PC-3 (cell line): ENCODE results near the gene NOL11. TPM values are rescaled to one million over a fixed set of nuclear protein-coding genes. Genes with fewer than 3 reads are reported as not detected.

Source experiments
- ATAC-seq: fragments of 200-7000 bp; cut with Tn5 transposase; 2 replicates; pipeline ENCODE4 v1.9.1; 2020; ENCODE audit warnings: mild to moderate bottlenecking, moderate library complexity
- BruUV-seq: library from RNA; stranded (reverse); fragments of 400-500 nt; replicated peaks from 2 replicates; lab custom pipeline; 2021; lab: Mats Ljungman, UMichigan
- CTCF ChIA-PET: fragments of 300-600 bp; sonication (Branson Sonifier 250); formaldehyde crosslinking; loops from one replicate; lab custom pipeline; 2022; ENCODE audit warnings: antibody characterized with exemption; lab: Charles Lee
- POLR2A ChIA-PET: fragments of 300-600 bp; sonication (Branson Sonifier 250); formaldehyde crosslinking; loops from one replicate; lab custom pipeline; 2022; ENCODE audit warnings: antibody characterized with exemption; ENCODE audit not compliant: unreplicated experiment; lab: Charles Lee
- DNase-seq: peaks from one replicate; pipeline ENCODE4 v3.0.0-alpha.2; 2015
- H2AFZ ChIP-seq: fragments of 300-600 bp; sonication (generic); 2 replicates; pipeline ENCODE4 v1.6.0; 2016; ENCODE audit warnings: antibody characterized with exemption, low read length
- H3F3A ChIP-seq: fragments of 300-600 bp; sonication (generic); one replicate; pipeline ENCODE4 v1.6.0; 2017; ENCODE audit warnings: antibody characterized with exemption, low read length, control low read depth, mild to moderate bottlenecking; ENCODE audit not compliant: unreplicated experiment
- H3K27ac ChIP-seq: fragments of 300-600 bp; sonication (generic); 2 replicates; pipeline ENCODE4 v1.5.1; 2016; ENCODE audit warnings: mild to moderate bottlenecking, low read length
- H3K27me3 ChIP-seq: fragments of 300-600 bp; sonication (generic); 2 replicates; pipeline ENCODE4 v1.6.1; 2016; ENCODE audit warnings: low read length, mixed read lengths
- H3K36me3 ChIP-seq: fragments of 300-600 bp; sonication (generic); 2 replicates; pipeline ENCODE4 v1.6.1; 2016; ENCODE audit warnings: low read depth, mixed run types, low read length, mixed read lengths
- H3K4me1 ChIP-seq: fragments of 300-600 bp; sonication (generic); 2 replicates; pipeline ENCODE4 v1.5.1; 2016; ENCODE audit warnings: low read length; ENCODE audit not compliant: insufficient read depth
- H3K4me2 ChIP-seq: fragments of 300-600 bp; sonication (generic); 2 replicates; pipeline ENCODE4 v1.6.0; 2016; ENCODE audit warnings: low read length
- H3K4me3 ChIP-seq: fragments of 300-600 bp; sonication (generic); 2 replicates; pipeline ENCODE4 v1.5.1; 2016; ENCODE audit warnings: mild to moderate bottlenecking, low read length, mixed read lengths
- H3K79me2 ChIP-seq: fragments of 300-600 bp; sonication (generic); 2 replicates; pipeline ENCODE4 v1.6.1; 2017; ENCODE audit warnings: low read length, mixed read lengths
- H3K9ac ChIP-seq: fragments of 300-600 bp; sonication (generic); 2 replicates; pipeline ENCODE4 v1.6.0; 2016; ENCODE audit warnings: mild to moderate bottlenecking, low read length
- H3K9me2 ChIP-seq: fragments of 300-600 bp; sonication (generic); replicated peaks from 2 replicates; pipeline ENCODE4 v1.6.1; 2016; ENCODE audit warnings: mixed run types, low read length, mixed read lengths
- H3K9me3 ChIP-seq: fragments of 300-600 bp; sonication (generic); 2 replicates; pipeline ENCODE4 v1.6.1; 2016; ENCODE audit warnings: low read length, mixed read lengths
- H4K20me1 ChIP-seq: fragments of 300-600 bp; sonication (generic); 2 replicates; pipeline ENCODE4 v1.6.1; 2016; ENCODE audit warnings: low read length, mixed read lengths
- EZH2 ChIP-seq: fragments of 300-600 bp; sonication (generic); IDR thresholded peaks from one replicate; pipeline ENCODE4 v1.6.1; 2017; ENCODE audit warnings: antibody characterized with exemption, mild to moderate bottlenecking, low read length; ENCODE audit not compliant: unreplicated experiment
- EZH2phosphoT487 ChIP-seq: fragments of 300-600 bp; sonication (generic); IDR thresholded peaks from 2 replicates; pipeline ENCODE4 v1.6.1; 2018; ENCODE audit warnings: mild to moderate bottlenecking, antibody characterized with exemption, low read length, borderline replicate concordance
- intact Hi-C: fragments of 100-400 bp; cut with micrococcal nuclease; formaldehyde crosslinking; loops from 2 replicates; pipeline ENCODE4 v1.9.0; 2023
- total RNA-seq: library from RNA; depleted of rRNA; stranded (reverse); fragments of >200 nt; gene quantifications from 2 replicates; pipeline ENCODE4 v1.2.3, GENCODE V29; 2014
- TF ChIP-seq, protein P1 (sequence below): fragments of 300-600 bp; sonication (generic); conservative IDR thresholded peaks from 2 replicates; pipeline ENCODE4 v1.5.1; 2017; ENCODE audit warnings: antibody characterized with exemption, low read depth, mild to moderate bottlenecking, low read length

Gene NOL11
- total RNA-seq, 1 experiment from 2014 or later, result 80.5 TPM

DNA sequence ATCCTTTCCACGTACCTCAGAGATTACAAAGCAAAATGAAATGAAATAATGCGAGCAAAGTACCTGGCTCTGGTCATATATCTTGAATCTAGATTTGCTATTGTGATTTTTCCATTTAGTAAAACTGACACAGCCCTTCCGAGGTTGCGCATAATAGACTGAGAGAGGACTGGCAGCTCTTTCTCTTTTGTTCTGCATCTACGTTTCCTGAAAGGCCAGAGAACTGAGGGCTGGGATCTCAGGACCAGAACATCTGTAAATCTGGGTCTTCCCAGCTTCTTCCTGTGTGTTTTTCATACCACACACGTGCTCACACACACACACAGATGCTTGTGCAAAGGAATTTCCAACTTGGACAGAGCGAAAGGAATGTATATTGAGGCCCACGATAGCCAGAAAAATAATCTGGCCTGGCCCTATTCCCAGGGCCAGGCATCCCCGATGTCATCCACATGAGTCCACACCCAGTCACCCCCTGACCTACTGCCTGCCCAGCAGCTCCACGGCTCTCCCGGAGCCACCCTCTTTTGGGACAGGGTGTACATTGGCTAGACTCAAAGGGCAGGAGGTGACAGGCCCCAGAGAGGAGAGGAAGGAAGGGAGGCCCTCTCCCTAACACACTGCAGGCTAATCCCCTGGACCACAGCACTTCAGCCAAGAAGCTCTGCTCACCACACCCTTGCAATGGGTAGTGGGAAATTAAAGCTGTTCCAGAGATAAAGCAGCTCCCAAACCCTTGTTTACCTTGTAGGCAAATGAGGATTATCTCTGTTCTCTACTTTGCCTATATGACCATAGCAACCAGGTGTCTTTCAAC lies 41.8 kb downstream of the NOL11 start:
- H3K4me3 ChIP-seq, result no peak overlapping the region
- H3K4me1 ChIP-seq, result no peaks in the 10 kb centered on the region
- H3K9me2 ChIP-seq, result no peaks in the 10 kb centered on the region
- intact Hi-C loops, result no loop called here
- no peak for TF ChIP-seq EZH2phosphoT487
- TF ChIP-seq, protein P1, sequence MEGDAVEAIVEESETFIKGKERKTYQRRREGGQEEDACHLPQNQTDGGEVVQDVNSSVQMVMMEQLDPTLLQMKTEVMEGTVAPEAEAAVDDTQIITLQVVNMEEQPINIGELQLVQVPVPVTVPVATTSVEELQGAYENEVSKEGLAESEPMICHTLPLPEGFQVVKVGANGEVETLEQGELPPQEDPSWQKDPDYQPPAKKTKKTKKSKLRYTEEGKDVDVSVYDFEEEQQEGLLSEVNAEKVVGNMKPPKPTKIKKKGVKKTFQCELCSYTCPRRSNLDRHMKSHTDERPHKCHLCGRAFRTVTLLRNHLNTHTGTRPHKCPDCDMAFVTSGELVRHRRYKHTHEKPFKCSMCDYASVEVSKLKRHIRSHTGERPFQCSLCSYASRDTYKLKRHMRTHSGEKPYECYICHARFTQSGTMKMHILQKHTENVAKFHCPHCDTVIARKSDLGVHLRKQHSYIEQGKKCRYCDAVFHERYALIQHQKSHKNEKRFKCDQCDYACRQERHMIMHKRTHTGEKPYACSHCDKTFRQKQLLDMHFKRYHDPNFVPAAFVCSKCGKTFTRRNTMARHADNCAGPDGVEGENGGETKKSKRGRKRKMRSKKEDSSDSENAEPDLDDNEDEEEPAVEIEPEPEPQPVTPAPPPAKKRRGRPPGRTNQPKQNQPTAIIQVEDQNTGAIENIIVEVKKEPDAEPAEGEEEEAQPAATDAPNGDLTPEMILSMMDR, result no peak
- no peak for TF ChIP-seq EZH2
- H3K27me3 ChIP-seq, result no peaks in the 10 kb centered on the region
- ATAC-seq (no peak), DNase-seq (no peak)
- no peak overlapping the region for H2AFZ ChIP-seq
- no peak overlapping the region for H3K9ac ChIP-seq
- H3F3A ChIP-seq, result no peaks in the 10 kb centered on the region
- no peaks in the 10 kb centered on the region for H3K9me3 ChIP-seq
- no peaks in the 10 kb centered on the region for H4K20me1 ChIP-seq
- no peak overlapping the region for H3K4me2 ChIP-seq
- ChIA-PET POLR2A (no interaction called here), CTCF (no interaction called here)
- H3K36me3 ChIP-seq, result no peaks in the 10 kb centered on the region
- H3K27ac ChIP-seq, result no peak overlapping the region
- BruUV-seq, result no TSS peak
- H3K79me2 ChIP-seq, result no peaks in the 10 kb centered on the region

DNA sequence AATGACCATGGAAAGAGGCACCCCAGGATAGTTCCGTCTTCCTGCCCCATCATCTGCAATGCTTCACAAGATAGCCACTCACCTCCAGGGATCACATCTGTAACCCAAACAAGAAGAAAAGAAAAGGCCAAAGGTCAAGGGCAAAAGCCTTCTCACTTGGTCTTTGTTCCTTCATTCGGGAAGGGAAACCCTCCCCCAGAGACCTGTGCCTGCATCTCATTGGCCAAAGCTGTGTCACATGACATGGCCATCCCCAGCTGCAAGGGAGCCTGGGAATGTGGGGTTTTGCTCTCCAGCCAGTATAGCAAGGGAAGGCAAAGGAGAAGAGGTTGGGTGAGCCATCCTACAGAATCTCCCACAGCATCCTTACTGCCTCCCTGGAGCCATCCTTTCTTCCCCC lies 47.9 kb downstream of the NOL11 start:
- Histone ChIP-seq H3K9me3 (no peaks in the 10 kb centered on the region), H3F3A (no peaks in the 10 kb centered on the region), H4K20me1 (no peaks in the 10 kb centered on the region), H3K79me2 (no peaks in the 10 kb centered on the region), H3K27ac (no peak overlapping the region), H2AFZ (no peak overlapping the region), H3K4me1 (no peaks in the 10 kb centered on the region), H3K4me2 (no peak overlapping the region), H3K36me3 (no peaks in the 10 kb centered on the region), H3K4me3 (no peak overlapping the region), H3K9ac (no peak overlapping the region), H3K27me3 (no peaks in the 10 kb centered on the region), H3K9me2 (no peaks in the 10 kb centered on the region)
- intact Hi-C loops, result no loop called here
- POLR2A ChIA-PET, result no interaction called here
- CTCF ChIA-PET, result no interaction called here
- ATAC-seq, result no peak
- no TSS peak for BruUV-seq
- TF ChIP-seq EZH2phosphoT487 (no peak), EZH2 (no peak)
- TF ChIP-seq, protein P1, result no peak
- no peak for DNase-seq

DNA sequence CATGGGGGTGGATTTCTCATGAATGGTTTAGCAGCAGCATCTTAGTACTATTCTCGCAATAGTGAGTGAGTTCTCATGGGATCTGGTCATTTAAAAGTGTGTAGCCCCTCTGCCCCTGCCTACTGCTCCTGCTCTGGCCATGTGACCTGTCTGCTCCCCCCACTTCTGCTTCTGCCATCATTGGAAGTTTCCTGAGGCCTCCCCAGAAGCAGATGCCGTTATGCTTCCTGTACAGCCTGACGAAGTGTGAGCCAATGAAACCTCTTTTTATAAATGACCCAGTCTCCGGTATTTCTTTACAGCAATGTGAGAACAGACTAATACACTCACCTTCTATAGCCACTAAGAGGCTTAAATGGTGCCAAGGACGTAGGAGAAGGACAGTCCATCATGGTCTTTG lies 51.5 kb downstream of the NOL11 start:
- Histone ChIP-seq H3K27ac (no peak overlapping the region), H3K4me1 (no peaks in the 10 kb centered on the region), H3K4me3 (no peak overlapping the region), H4K20me1 (no peaks in the 10 kb centered on the region), H3K9me3 (no peaks in the 10 kb centered on the region), H3K79me2 (no peaks in the 10 kb centered on the region), H3K27me3 (no peaks in the 10 kb centered on the region), H3K36me3 (no peaks in the 10 kb centered on the region), H3K4me2 (no peak overlapping the region), H3K9me2 (no peaks in the 10 kb centered on the region), H3K9ac (no peak overlapping the region), H3F3A (no peaks in the 10 kb centered on the region), H2AFZ (no peak overlapping the region)
- intact Hi-C loops, result no loop called here
- TF ChIP-seq, protein P1, result no peak
- TF ChIP-seq EZH2 (no peak), EZH2phosphoT487 (no peak)
- ATAC-seq (no peak), DNase-seq (no peak)
- no TSS peak for BruUV-seq
- POLR2A ChIA-PET, result no interaction called here
- CTCF ChIA-PET, result no interaction called here
